K562 (cell line): ENCODE data around the gene ACAT1. TPM values are rescaled to one million over a fixed set of nuclear protein-coding genes. Genes with fewer than 3 reads are reported as not detected.

Experiments
- ATAC-seq: fragments of 200-7000 bp; cut with Tn5 transposase; 3 replicates; pipeline ENCODE4 v1.9.1; 2020; ENCODE audit warnings: moderate library complexity
- BruUV-seq: library from RNA; stranded (reverse); fragments of 400-500 nt; replicated peaks from 2 replicates; lab custom pipeline; 2021; lab: Mats Ljungman, UMichigan
- CTCF ChIA-PET: fragments of 300-600 bp; formaldehyde crosslinking; extraction: SDS; loops from one replicate; lab custom pipeline; 2021; ENCODE audit warnings: low intra/inter-chr PET ratio; lab: Yijun Ruan, JAX
- POLR2A ChIA-PET: fragments of 300-600, 350-650 bp; sonication (Branson Sonifier 250); formaldehyde crosslinking; extraction: SDS; loops from one replicate; lab custom pipeline; 2021; ENCODE audit warnings: antibody characterized with exemption, inconsistent platforms; lab: Yijun Ruan, JAX
- DNase-seq, 4 experiments: peaks; one replicate each; pipeline versions ENCODE4 v3.0.0 to v3.0.0-alpha.2; 2011 to 2018; ENCODE audit warnings: low spot score in 3 of 4, mixed read lengths in 3 of 4; ENCODE audit errors: extremely low read depth in 1 of 4
- FAIRE-seq: peaks from 2 replicates; lab custom pipeline; 2011; peaks lifted over from hg19 to GRCh38; lab: Jason Lieb, UNC
- H2AFZ ChIP-seq: 2 replicates; pipeline ENCODE4 v1.6.0; 2011; ENCODE audit warnings: low read depth, low read length, control low read depth, inconsistent platforms
- H3K27ac ChIP-seq: fragments of 200-600 bp; 3 replicates; pipeline ENCODE4 v1.8.0; 2011; ENCODE audit warnings: low read depth, mild to moderate bottlenecking, control low read depth, inconsistent platforms, low read length, moderate library complexity, mixed read lengths; ENCODE audit errors: extremely low read depth
- H3K27me3 ChIP-seq, 2 experiments: fragments of 300-600 bp in 1 of 2; 2 replicates in 1 of 2; 3 replicates in 1 of 2; pipeline versions ENCODE4 v1.6.0 to v1.8.0; 2011; ENCODE audit warnings: inconsistent platforms in 2 of 2, low read length in 2 of 2, mild to moderate bottlenecking in 1 of 2, mixed read lengths in 1 of 2, moderate library complexity in 1 of 2; ENCODE audit not compliant: control insufficient read depth in 2 of 2, insufficient read depth in 2 of 2
- H3K36me3 ChIP-seq: fragments of 300-600 bp; 3 replicates; pipeline ENCODE4 v1.8.0; 2011; ENCODE audit warnings: mild to moderate bottlenecking, low read length, inconsistent platforms; ENCODE audit not compliant: control insufficient read depth, insufficient read depth
- H3K4me1 ChIP-seq, 2 experiments: fragments of 200-600 bp in 1 of 2; replicated peaks in 1 of 2; 2 replicates in 1 of 2; 3 replicates in 1 of 2; pipeline versions ENCODE4 v1.5.1 to v1.8.0; 2011; ENCODE audit warnings: inconsistent platforms in 2 of 2, low read length in 2 of 2, mild to moderate bottlenecking in 1 of 2, mixed read lengths in 1 of 2, moderate library complexity in 1 of 2; ENCODE audit not compliant: control insufficient read depth in 2 of 2, insufficient read depth in 2 of 2
- H3K4me2 ChIP-seq: 2 replicates; pipeline ENCODE4 v1.6.1; 2011; ENCODE audit warnings: low read length, control low read depth, inconsistent platforms, mixed read lengths; ENCODE audit not compliant: insufficient read depth
- H3K4me3 ChIP-seq: fragments of 200-600 bp; sonication (generic), shearing (Covaris generic); 2 replicates; pipeline ENCODE4 v1.5.1; 2016; ENCODE audit warnings: control low read depth, inconsistent platforms
- H3K79me2 ChIP-seq: fragments of 200-600 bp; 3 replicates; pipeline ENCODE4 v1.8.0; 2011; ENCODE audit warnings: low read length, inconsistent platforms; ENCODE audit not compliant: control insufficient read depth, insufficient read depth
- H3K9ac ChIP-seq, 2 experiments: 2 replicates each; pipeline versions ENCODE4 v1.6.0 to v1.6.1; 2011; ENCODE audit warnings: low read depth in 2 of 2, low read length in 2 of 2, control low read depth in 1 of 2, inconsistent platforms in 1 of 2, mild to moderate bottlenecking in 1 of 2, mixed read lengths in 1 of 2; ENCODE audit not compliant: insufficient read depth in 1 of 2
- H3K9me1 ChIP-seq: one replicate; pipeline ENCODE4 v1.6.0; 2011; ENCODE audit warnings: inconsistent platforms, mild to moderate bottlenecking, low read length, moderate library complexity; ENCODE audit not compliant: control insufficient read depth, insufficient read depth
- H3K9me3 ChIP-seq: replicated peaks from 2 replicates; pipeline ENCODE4 v1.5.1; 2011; ENCODE audit warnings: low read depth, low read length, inconsistent platforms; ENCODE audit not compliant: control insufficient read depth, insufficient read depth
- H4K20me1 ChIP-seq: replicated peaks from 2 replicates; pipeline ENCODE4 v1.6.1; 2011; ENCODE audit warnings: low read length, inconsistent platforms, mixed read lengths; ENCODE audit not compliant: control insufficient read depth, insufficient read depth
- ARID2 ChIP-seq: fragments of 450-650 bp; IDR thresholded peaks from 2 replicates; pipeline ENCODE4 v1.6.1; 2017; ENCODE audit warnings: antibody characterized with exemption, mild to moderate bottlenecking
- BRD4 ChIP-seq: fragments of 200-600 bp; sonication (generic); IDR thresholded peaks from 2 replicates; pipeline ENCODE4 v1.6.1; 2017; ENCODE audit warnings: inconsistent platforms
- C11orf30 ChIP-seq: fragments of 450-650 bp; IDR thresholded peaks from 2 replicates; pipeline ENCODE4 v1.6.1; 2016; ENCODE audit warnings: low read depth, mild to moderate bottlenecking
- CBFA2T2 ChIP-seq: fragments of 450-650 bp; conservative IDR thresholded peaks from 2 replicates; pipeline ENCODE4 v1.6.1; 2017; ENCODE audit warnings: mild to moderate bottlenecking
- CLOCK ChIP-seq: fragments of 250-450 bp; sonication (Bioruptor Pico); IDR thresholded peaks from 2 replicates; pipeline ENCODE4 v1.4.0; 2020; ENCODE audit warnings: mild to moderate bottlenecking, moderate library complexity, borderline replicate concordance
- HDAC2 ChIP-seq: fragments of 450-650 bp; IDR thresholded peaks from 2 replicates; pipeline ENCODE4 v1.6.1; 2016; ENCODE audit warnings: mild to moderate bottlenecking
- IRF1 ChIP-seq: sonication (generic); formaldehyde crosslinking; IDR thresholded peaks from 2 replicates; pipeline ENCODE4 v1.8.0; 2022; ENCODE audit warnings: missing genetic modification reagents, mild to moderate bottlenecking, borderline replicate concordance
- KDM5B ChIP-seq: fragments of 200-600 bp; sonication (generic); IDR thresholded peaks from 2 replicates; pipeline ENCODE4 v1.6.1; 2012; ENCODE audit warnings: low read depth, mild to moderate bottlenecking, moderate library complexity, low read length, control low read depth, inconsistent platforms; ENCODE audit not compliant: insufficient replicate concordance
- KLF13 ChIP-seq: fragments of 450-650 bp; IDR thresholded peaks from 2 replicates; pipeline ENCODE4 v1.6.1; 2016; ENCODE audit warnings: missing genetic modification characterization, low read depth, mild to moderate bottlenecking, missing compliant biosample characterization, moderate library complexity, borderline replicate concordance
- MAFF ChIP-seq: IDR thresholded peaks from 2 replicates; pipeline ENCODE4 v1.6.1; 2012; ENCODE audit warnings: low read length, improper control_type of control experiment
- MAFG ChIP-seq: fragments of 450-650 bp; conservative IDR thresholded peaks from 2 replicates; pipeline ENCODE4 v1.6.1; 2016; ENCODE audit warnings: missing genetic modification characterization, missing compliant biosample characterization
- MAFK ChIP-seq: IDR thresholded peaks from 2 replicates; pipeline ENCODE4 v1.6.1; 2011; ENCODE audit warnings: low read length, improper control_type of control experiment
- SMARCA5 ChIP-seq: fragments of 450-650 bp; IDR thresholded peaks from 2 replicates; pipeline ENCODE4 v1.6.1; 2016
- SRF ChIP-seq, 2 experiments: fragments of 250-450, 450-650 bp in 1 of 2; sonication (Bioruptor Pico) in 1 of 2; sonication (generic) in 1 of 2; formaldehyde crosslinking; IDR thresholded peaks; 2 replicates each; pipeline versions ENCODE4 v1.5.0 to v1.5.1; 2020 to 2022; ENCODE audit warnings: mild to moderate bottlenecking in 1 of 2, missing genetic modification reagents in 1 of 2
- TBL1XR1 ChIP-seq, 2 experiments: IDR thresholded peaks; 2 replicates each; pipeline ENCODE4 v1.6.1; 2012; ENCODE audit warnings: improper control_type of control experiment in 2 of 2, low read length in 2 of 2, mild to moderate bottlenecking in 1 of 2
- ZBED1 ChIP-seq: IDR thresholded peaks from 2 replicates; pipeline ENCODE4 v1.6.1; 2014
- ZNF212 ChIP-seq: fragments of 450-650 bp; formaldehyde crosslinking; IDR thresholded peaks from 2 replicates; pipeline ENCODE4 v1.4.0; 2020; ENCODE audit warnings: mild to moderate bottlenecking
- ZNF316 ChIP-seq: fragments of 450-650 bp; IDR thresholded peaks from 2 replicates; pipeline ENCODE4 v1.6.1; 2016
- WGBS: fragments of 100-300 bp; shearing (Covaris generic); methylation state at CpG from one replicate; pipeline ENCODE4 v1.1.6; 2016; ENCODE audit warnings: low coverage, mixed read lengths; ENCODE audit not compliant: insufficient coverage; ENCODE audit errors: missing lambda C conversion rate; 5-methylcytosine and 5-hydroxymethylcytosine counted together
- in situ Hi-C: fragments of 300-500 bp; cut with MboI; formaldehyde crosslinking; loops from 4 replicates; pipeline ENCODE4 v1.15.0; 2018; ENCODE audit warnings: inconsistent platforms, mixed read lengths
- intact Hi-C: fragments of 100-400 bp; cut with micrococcal nuclease; formaldehyde crosslinking; loops from 2 replicates; pipeline ENCODE4 v1.14.2; 2022
- polyA plus RNA-seq, 8 experiments: library from polyadenylated mRNA; depleted of rRNA in 4 of 8; stranded (reverse) in 5 of 8; unstranded in 3 of 8; fragments of >200 nt; fragmentation: Nextera tagmentation in 2 of 8; fragmentation: Illumina TruSeq in 1 of 8; extraction: Ambion mirVana in 2 of 8; extraction: Trizol in 1 of 8; gene quantifications; 2 replicates each; pipeline versions ENCODE4 v1.2.1 to v1.2.3, GENCODE V29; 2011 to 2014; ENCODE audit warnings: inconsistent platforms in 1 of 8, missing spikeins in 1 of 8
- total RNA-seq, 7 experiments: library from RNA; depleted of rRNA in 6 of 7; stranded (reverse); fragments of >200 nt in 6 of 7; fragmentation: Illumina TruSeq in 2 of 7; extraction: Trizol in 2 of 7; gene quantifications; 2 replicates each; pipeline versions ENCODE4 v1.2.1 to v1.2.3, GENCODE V29; 2011 to 2021; ENCODE audit warnings: low replicate concordance in 1 of 7
- TF ChIP-seq, protein P1 (sequence below): conservative IDR thresholded peaks from 2 replicates; pipeline ENCODE4 v1.6.1; 2011; ENCODE audit warnings: low read depth, mild to moderate bottlenecking, low read length; ENCODE audit not compliant: control insufficient read depth

The ACAT1 gene
- total and polyA plus RNA-seq, 9 of the 15 experiments (the other 6 are each of a cell fraction or from before 2014, with no cell fraction given) = 65.1 to 204 (median 104) TPM

- Histone ChIP-seq H3K27ac (no peak overlapping the region), H4K20me1 (no peaks in the 10 kb centered on the region), H3K79me2 (no peaks in the 10 kb centered on the region), H3K27me3 (no peaks in the 10 kb centered on the region), H3K4me3 (no peak overlapping the region), H3K4me2 (no peak overlapping the region), H3K9me3 (no peaks in the 10 kb centered on the region), H3K9ac (no peak overlapping the region), H3K4me1 (no peaks in the 10 kb centered on the region), H2AFZ (no peak overlapping the region), H3K9me1 (no peaks in the 10 kb centered on the region), H3K36me3 (peaks cover 60% of the 10 kb centered on the region)
- in situ Hi-C loops (no loop called here), intact Hi-C loops (no loop called here)
- 50% methylated on average over 2 of the region's 2 CpGs for WGBS
- TF ChIP-seq BRD4 = no peak
- TF ChIP-seq CLOCK (CRISPR knock-in tag) = no peak
- TF ChIP-seq CBFA2T2 = no peak
- TF ChIP-seq MAFG (tag) = peak; percentile 50; the same call in 1 of the 2 replicates
- TF ChIP-seq, protein P1, sequence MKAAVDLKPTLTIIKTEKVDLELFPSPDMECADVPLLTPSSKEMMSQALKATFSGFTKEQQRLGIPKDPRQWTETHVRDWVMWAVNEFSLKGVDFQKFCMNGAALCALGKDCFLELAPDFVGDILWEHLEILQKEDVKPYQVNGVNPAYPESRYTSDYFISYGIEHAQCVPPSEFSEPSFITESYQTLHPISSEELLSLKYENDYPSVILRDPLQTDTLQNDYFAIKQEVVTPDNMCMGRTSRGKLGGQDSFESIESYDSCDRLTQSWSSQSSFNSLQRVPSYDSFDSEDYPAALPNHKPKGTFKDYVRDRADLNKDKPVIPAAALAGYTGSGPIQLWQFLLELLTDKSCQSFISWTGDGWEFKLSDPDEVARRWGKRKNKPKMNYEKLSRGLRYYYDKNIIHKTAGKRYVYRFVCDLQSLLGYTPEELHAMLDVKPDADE = no peak
- no peak for TF ChIP-seq ARID2
- TF ChIP-seq ZBED1 = no peak
- TF ChIP-seq ZNF212 (CRISPR knock-in tag) = no peak
- TF ChIP-seq C11orf30 = peak; percentile 61
- no peak for TF ChIP-seq IRF1
- TF ChIP-seq ZNF316 = peak; percentile 71
- TF ChIP-seq MAFF = peak; percentile 44
- 0 out of 2 replicates have a peak, but pooled peaks have one; percentile 16 for TF ChIP-seq MAFK
- TF ChIP-seq KLF13 (tag) = no peak
- TF ChIP-seq TBL1XR1 (IDR thresholded peaks at IDR 0.05; ENCODE audit: low read length in 2 of 2) = no peak
- TF ChIP-seq SRF (CRISPR knock-in tag; IDR thresholded peaks at IDR 0.05) = no peak
- no peak for TF ChIP-seq SMARCA5
- TF ChIP-seq HDAC2 = no peak
- TF ChIP-seq KDM5B = no peak
- POLR2A ChIA-PET = interaction anchor here (0.9 kb wide), 1 partner anchor 26 kb away, joined by 3 read pairs; no protein-coding TSS in a partner anchor
- no peak for ATAC-seq
- BruUV-seq = no TSS peak
- no peak for DNase-seq
- FAIRE-seq = no peak
- CTCF ChIA-PET = no interaction called here
These were observed 29.2 kb upstream of the ACAT1 start for GRCh38 chr11:108092134-108092533.
